GM11168 (cell line): ENCODE results near the gene CR1.
"Not testable (repeated sequence)": the region's sequence is repeated elsewhere in the genome, so short reads cannot be mapped to it uniquely, and the experiment has no call there.

ENCODE experiments used
- in situ Hi-C: fragments of 300-500 bp; cut with MboI; formaldehyde crosslinking; loops from one replicate; pipeline ENCODE4 v1.12.0; 2022; ENCODE audit warnings: low sequenced_read_pairs; ENCODE audit not compliant: unreplicated experiment

Gene CR1

GRCh38 chr1:207578796-207579435 lies 83.0 kb downstream of the CR1 start:
- in situ Hi-C loops: no loop called here

- in situ Hi-C loops: no loop called here
These were observed 83.5 kb downstream of the CR1 start for GRCh38 chr1:207579436-207579799.

GRCh38 chr1:207581496-207582153 lies 85.7 kb downstream of the CR1 start:
- in situ Hi-C loops: no loop called here

GRCh38 chr1:207589506-207589905 lies 93.5 kb downstream of the CR1 start:
- in situ Hi-C loops: not testable (repeated sequence)

- in situ Hi-C loops: not testable (repeated sequence)
These were observed 95.2 kb downstream of the CR1 start for GRCh38 chr1:207591205-207591604.

GRCh38 chr1:207594095-207594494 lies 98.1 kb downstream of the CR1 start:
- in situ Hi-C loops: not testable (repeated sequence)

- in situ Hi-C loops: no loop called here
These were observed 107.8 kb downstream of the CR1 start for GRCh38 chr1:207603777-207604176.

GRCh38 chr1:207605444-207606361 lies 109.7 kb downstream of the CR1 start:
- in situ Hi-C loops: no loop called here

GRCh38 chr1:207606362-207606755 lies 110.4 kb downstream of the CR1 start:
- in situ Hi-C loops: no loop called here

- in situ Hi-C loops: no loop called here
These were observed 116.8 kb downstream of the CR1 start for GRCh38 chr1:207612762-207613161.

GRCh38 chr1:207619871-207620542 lies 124.0 kb downstream of the CR1 start:
- in situ Hi-C loops: no loop called here

GRCh38 chr1:207620543-207620893 lies 124.6 kb downstream of the CR1 start:
- in situ Hi-C loops: no loop called here

- in situ Hi-C loops: not testable (repeated sequence)
These were observed 129.6 kb downstream of the CR1 start for GRCh38 chr1:207625504-207626071.

GRCh38 chr1:207626972-207627337 lies 131.0 kb downstream of the CR1 start:
- in situ Hi-C loops: no loop called here

GRCh38 chr1:207627496-207627895 lies 131.5 kb downstream of the CR1 start:
- in situ Hi-C loops: no loop called here

GRCh38 chr1:207628776-207629175 lies 132.8 kb downstream of the CR1 start:
- in situ Hi-C loops: no loop called here

GRCh38 chr1:207631137-207631536 lies 135.2 kb downstream of the CR1 start:
- in situ Hi-C loops: no loop called here

- in situ Hi-C loops: no loop called here
These were observed 137.3 kb downstream of the CR1 start for GRCh38 chr1:207633226-207633625.

GRCh38 chr1:207633699-207634289 lies 137.8 kb downstream of the CR1 start:
- in situ Hi-C loops: not testable (repeated sequence)

- in situ Hi-C loops: not testable (repeated sequence)
These were observed 138.3 kb downstream of the CR1 start for GRCh38 chr1:207634293-207634692.
